GM18499 (cell line): ENCODE results near the gene PRKRIP1.
"Not testable (repeated sequence)": the region's sequence is repeated elsewhere in the genome, so short reads cannot be mapped to it uniquely, and the experiment has no call there.

Experiments
- ATAC-seq: cut with Tn5 transposase; IDR thresholded peaks from one replicate; pipeline ENCODE4 v1.9.1; 2021; ENCODE audit warnings: moderate number of reproducible peaks; ENCODE audit not compliant: insufficient read depth, unreplicated experiment

PRKRIP1 gene

DNA sequence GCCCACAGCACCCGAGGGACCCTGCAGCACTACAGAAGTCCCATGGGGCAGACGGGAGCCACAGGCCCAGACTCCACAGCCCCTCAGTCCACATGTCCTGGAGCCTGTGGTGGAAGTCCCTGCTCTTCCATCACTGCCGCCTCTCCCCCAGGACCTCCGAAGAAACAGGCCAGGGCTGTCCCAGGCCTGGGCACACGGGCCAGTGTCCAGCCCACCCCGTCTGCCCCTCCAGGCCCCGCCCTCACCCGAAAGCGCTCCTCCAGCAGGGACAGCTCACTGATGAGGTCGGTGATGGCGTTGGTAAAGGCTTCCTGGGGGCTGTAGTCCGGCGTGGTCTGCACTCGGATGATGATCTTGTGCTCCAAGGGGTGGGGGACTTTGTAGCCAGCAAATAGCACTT is 78.0 kb downstream of the PRKRIP1 start:
- not testable (repeated sequence) for ATAC-seq

DNA sequence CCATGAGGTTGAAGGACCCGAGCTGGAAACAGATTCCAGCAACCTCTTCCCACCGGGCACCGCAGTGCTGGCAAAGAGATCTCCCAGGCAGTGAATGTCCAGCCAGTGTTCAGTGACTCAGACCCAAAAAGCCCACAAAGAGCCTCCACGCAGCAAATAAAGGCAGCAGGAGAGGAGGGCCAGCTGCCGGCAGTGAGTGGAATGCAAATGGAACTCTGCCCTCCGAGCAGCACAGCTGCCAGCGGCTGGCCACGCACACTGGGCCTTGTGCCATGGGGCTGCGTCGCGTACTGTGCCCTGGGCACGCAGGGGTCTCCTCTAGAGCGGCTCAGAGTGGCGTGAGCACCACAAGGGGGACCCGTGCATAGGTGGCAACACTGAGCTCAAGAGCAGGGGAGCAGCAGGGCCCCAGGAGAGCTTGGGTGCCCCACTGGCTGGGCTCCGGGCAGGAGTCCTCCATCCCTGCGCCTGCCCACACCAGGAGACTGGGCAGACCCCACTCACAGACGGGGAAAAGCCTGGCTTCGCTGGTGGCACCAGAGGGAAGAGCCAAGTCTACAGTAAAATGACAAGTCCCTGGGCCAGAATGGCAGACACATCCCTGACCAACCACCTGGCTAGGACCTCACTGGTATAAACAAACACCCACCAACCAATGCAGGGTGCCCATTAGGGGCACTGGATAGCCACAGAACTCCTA is 78.7 kb downstream of the PRKRIP1 start:
- not testable (repeated sequence) for ATAC-seq
